HG02938 (cell line): ENCODE measurements around the gene MDFIC2.
A peak's percentile ranks its signal among the peaks of the same experiment; 100 is the strongest.
"Not testable (repeated sequence)": the region's sequence is repeated elsewhere in the genome, so short reads cannot be mapped to it uniquely, and the experiment has no call there.

Experiments
- ATAC-seq: cut with Tn5 transposase; IDR thresholded peaks from one replicate; pipeline ENCODE4 v1.9.1; 2021; ENCODE audit warnings: mild to moderate bottlenecking, moderate library complexity; ENCODE audit not compliant: unreplicated experiment

Gene MDFIC2

DNA sequence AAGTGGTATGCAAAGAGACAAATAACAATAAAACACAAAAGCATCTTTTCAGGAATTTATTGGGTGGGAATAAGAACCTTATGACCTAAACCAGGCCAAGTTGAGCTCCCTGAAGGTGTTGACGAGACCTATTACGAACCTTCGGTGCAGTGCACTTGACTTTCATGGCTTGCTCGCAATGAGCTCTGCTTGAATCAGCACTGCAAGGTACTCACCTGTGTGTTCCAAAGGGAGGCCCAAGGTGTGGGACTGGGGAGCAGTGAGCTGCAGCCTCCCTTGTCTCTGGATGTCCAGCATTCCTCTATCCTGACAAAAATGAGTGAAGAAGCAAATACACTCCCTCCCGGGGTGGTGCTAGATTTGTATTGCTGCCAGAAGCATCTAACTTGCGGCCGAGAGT is at the start of gene MDFIC2:
Gene MDFIC2, minus strand, starts transcription at position 303 of the 400 bp plus-strand sequence. CDS start 665 bp downstream, outside the sequence.
- no peak for ATAC-seq

DNA sequence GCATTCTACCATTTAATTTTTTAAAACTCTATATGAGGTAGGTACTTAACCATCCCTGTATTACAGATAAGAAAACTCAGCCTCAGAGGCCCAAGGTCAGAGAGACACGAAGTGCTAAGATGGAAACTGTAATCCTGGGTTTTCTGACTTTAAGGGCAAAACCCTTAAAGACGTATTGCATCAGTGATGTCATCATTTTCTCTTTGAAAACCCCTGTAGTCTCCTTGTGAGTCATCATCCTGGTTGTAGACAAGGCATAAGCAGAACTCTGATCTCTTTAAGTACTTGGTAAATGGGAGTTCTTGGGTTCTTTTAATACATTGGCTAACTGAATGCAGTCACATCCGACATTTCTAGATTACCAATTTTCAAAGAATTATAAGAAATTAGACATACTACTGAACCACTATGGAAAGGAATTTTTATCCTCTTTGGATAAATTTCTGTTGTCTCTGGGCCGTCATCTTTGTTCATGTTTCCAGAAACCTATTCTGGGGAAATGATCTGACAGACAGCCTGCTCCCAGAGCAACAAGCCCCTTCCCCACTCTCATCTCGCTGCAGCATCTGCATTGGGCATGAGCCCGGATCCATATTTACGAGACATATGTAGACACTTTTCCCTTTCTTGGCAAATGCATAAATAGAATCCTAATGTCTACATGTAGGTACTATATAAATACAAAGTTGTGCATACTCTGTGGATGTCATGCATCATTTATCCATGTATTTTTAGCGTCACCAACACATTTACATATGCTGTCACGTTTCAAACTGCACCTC is 48.7 kb upstream of the MDFIC2 start:
- peak; percentile 90 for ATAC-seq

GRCh38 chr3:70359711-70360110 is 47.3 kb upstream of the MDFIC2 start:
- no peak for ATAC-seq

- no peak for ATAC-seq
Observed at GRCh38 chr3:70358978-70359580, 46.6 kb upstream of the MDFIC2 start.

GRCh38 chr3:70352215-70352614 is 39.8 kb upstream of the MDFIC2 start:
- no peak for ATAC-seq

DNA sequence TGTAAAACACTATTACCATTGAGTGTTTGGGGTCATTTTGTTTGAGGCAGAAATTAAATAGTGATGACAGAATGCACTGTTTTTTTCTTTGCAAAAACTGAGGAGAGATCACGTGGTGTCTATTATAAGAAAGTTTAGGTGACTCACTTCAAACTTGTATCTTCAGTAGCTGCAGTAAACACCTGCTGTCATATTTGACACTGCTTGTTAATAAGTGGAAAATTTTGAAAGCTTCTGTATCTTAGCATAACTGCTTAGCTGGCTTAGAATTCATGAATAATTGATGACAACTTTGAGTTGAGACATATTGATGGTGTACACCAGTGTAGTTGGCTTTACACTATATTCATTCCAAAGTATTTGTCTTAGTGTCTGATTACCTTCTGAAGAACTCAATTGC is 29.7 kb upstream of the MDFIC2 start:
- no peak for ATAC-seq

DNA sequence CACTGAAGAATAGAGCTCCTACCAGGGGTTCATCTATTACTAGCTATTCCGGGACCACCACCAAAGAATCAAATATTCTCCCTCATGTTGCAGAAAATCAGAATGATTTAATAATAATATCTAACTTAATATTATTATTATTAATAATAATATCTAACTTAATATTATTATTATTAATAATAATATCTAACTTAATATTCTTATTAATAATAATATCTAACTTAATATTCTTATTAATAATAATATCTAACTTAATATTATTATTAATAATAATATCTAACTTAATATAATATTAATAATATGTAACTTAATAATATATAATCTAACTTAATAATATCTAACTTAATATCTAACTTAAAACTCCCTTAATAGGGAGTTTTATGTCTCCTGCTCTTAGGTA is 24.4 kb upstream of the MDFIC2 start:
- not testable (repeated sequence) for ATAC-seq

GRCh38 chr3:70333080-70333479 is 20.6 kb upstream of the MDFIC2 start:
- ATAC-seq, result no peak

DNA sequence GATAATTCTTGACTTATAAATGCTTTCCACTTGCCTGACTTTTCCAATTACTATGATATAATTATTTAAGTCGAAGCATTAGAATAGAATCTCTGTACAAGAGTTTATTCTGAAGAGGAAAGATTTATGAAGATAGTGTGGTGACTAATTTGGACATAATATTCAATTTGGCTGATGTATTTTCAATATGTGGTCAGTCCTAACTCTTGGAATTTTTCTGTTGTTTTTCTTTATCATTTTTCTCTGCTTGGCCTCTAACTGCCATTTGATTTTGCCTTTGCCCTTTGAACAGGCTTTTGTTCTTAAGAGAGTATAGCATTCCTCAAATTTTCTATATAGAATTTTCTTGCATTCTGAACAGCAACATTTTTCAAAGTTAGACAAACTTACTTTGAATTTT is 2.6 kb upstream of the MDFIC2 start:
- no peak for ATAC-seq

GRCh38 chr3:70310809-70311208 is 1.6 kb downstream of the MDFIC2 start:
- no peak for ATAC-seq

GRCh38 chr3:70309591-70309990 is 2.8 kb downstream of the MDFIC2 start:
- ATAC-seq, result no peak

- no peak for ATAC-seq
Observed at GRCh38 chr3:70308760-70309159, 3.7 kb downstream of the MDFIC2 start.

DNA sequence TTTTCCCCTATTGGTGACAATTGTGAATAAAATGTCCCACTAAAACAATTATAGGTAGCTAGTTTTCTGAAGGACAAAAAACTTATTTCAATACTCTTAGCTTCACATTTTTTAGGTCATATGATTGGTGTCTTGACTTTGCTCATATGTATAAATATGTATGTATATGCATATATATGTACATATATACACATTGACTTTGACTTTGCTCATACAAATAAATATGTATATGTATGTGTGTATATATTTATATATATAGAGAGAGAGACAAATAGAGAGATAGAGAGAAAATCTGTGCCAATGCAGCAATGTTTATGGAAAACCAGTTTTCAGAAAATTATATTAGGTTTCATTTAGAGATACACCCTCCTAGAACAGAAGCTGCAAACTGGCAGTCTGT is 5.7 kb downstream of the MDFIC2 start:
- ATAC-seq, result no peak

- ATAC-seq, result no peak
Observed at GRCh38 chr3:70298385-70298784, 14.1 kb downstream of the MDFIC2 start.

- no peak for ATAC-seq
Observed at GRCh38 chr3:70291097-70291482, 21.3 kb downstream of the MDFIC2 start.

DNA sequence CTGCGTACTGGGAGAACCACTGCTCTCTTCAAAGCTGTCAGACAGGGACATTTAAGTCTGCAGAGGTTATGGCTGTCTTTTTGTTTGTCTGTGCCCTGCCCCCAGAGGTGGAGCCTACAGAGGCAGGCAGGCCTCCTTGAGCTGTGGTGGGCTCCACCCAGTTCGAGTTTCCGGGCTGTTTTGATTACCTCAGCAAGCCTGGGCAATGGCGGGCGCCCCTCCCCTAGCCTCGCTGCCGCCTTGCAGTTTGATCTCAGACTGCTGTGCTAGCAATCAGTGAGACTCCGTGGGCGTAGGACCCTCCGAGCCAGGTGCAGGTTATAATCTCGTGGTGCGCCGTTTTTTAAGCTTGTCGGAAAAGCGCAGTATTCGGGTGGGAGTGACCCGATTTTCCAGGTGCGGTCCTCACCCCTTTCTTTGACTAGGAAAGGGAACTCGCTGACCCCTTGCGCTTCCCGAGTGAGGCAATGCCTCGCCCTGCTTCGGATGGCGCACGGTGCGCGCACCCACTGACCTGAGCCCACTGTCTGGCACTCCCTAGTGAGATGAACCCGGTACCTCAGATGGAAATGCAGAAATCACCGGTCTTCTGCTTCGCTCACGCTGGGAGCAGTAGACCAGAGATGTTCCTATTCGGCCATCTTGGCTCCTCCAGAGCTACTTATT is 21.9 kb downstream of the MDFIC2 start:
- not testable (repeated sequence) for ATAC-seq

GRCh38 chr3:70281663-70282062 is 30.8 kb downstream of the MDFIC2 start:
- no peak for ATAC-seq

GRCh38 chr3:70277304-70277703 is 35.1 kb downstream of the MDFIC2 start:
- no peak for ATAC-seq

- no peak for ATAC-seq
Observed at GRCh38 chr3:70276901-70277300, 35.5 kb downstream of the MDFIC2 start.

DNA sequence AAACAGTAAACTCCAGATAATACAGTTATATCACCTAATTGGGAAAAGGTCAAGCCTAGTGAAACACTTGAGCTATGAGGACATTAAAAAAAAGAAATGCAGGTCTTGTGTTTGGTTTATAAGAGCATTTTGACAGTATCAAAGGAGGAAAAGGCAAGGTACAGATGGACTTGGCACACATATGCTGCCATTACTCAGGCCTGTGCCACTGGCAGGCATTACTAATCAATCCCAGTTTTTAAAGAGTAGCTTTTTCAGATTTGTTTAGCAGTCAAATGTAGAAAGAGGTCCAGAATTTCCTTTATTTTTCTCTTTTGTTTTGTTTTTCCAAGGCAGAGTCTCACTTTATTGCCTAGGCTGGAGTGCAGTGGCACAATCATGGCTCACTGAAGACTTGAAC is 38.9 kb downstream of the MDFIC2 start:
- ATAC-seq, result no peak

GRCh38 chr3:70272798-70273197 is 39.6 kb downstream of the MDFIC2 start:
- no peak for ATAC-seq
